BJ (cell line): ENCODE results near the gene ALMS1. TPM values are rescaled to one million over a fixed set of nuclear protein-coding genes. Genes with fewer than 3 reads are reported as not detected.

Experiments
- CTCF ChIA-PET: fragments of 350-600 bp; formaldehyde crosslinking; extraction: SDS; loops from one replicate; lab custom pipeline; 2021; ENCODE audit warnings: antibody characterized with exemption, inconsistent platforms; lab: Yijun Ruan, JAX
- POLR2A ChIA-PET: fragments of 300-600 bp; sonication (Branson Sonifier 250); formaldehyde crosslinking; extraction: SDS; loops from one replicate; lab custom pipeline; 2021; ENCODE audit warnings: antibody characterized with exemption; lab: Charles Lee
- DNase-seq: peaks from one replicate; pipeline ENCODE4 v3.0.0-alpha.2; 2011; ENCODE audit warnings: low read depth
- H3K27me3 ChIP-seq: 2 replicates; pipeline ENCODE4 v1.6.0; 2011; ENCODE audit warnings: low read length; ENCODE audit not compliant: control insufficient read depth, insufficient read depth
- H3K36me3 ChIP-seq: 2 replicates; pipeline ENCODE4 v1.5.1; 2011; ENCODE audit warnings: low read length; ENCODE audit not compliant: control insufficient read depth, insufficient read depth
- H3K4me3 ChIP-seq: 2 replicates; pipeline ENCODE4 v1.5.1; 2011; ENCODE audit warnings: low read depth, mild to moderate bottlenecking, control low read depth, low read length
- CTCF ChIP-seq: IDR thresholded peaks from 2 replicates; pipeline ENCODE4 v1.5.1; 2011; ENCODE audit warnings: low read depth, mild to moderate bottlenecking, control low read depth, inconsistent platforms, low read length, moderate library complexity; ENCODE audit not compliant: insufficient read depth
- polyA plus RNA-seq: library from polyadenylated mRNA; depleted of rRNA; stranded (reverse); fragments of >200 nt; gene quantifications from 2 replicates; pipeline ENCODE4 v1.2.3, GENCODE V29; 2011

The ALMS1 gene
- polyA plus RNA-seq, 1 experiment: 10.3 TPM

- Histone ChIP-seq H3K36me3 (no peaks in the 10 kb centered on the region), H3K4me3 (no peak overlapping the region), H3K27me3 (peaks cover 2% of the 10 kb centered on the region; the same call in 1 of the 2 replicates)
- POLR2A ChIA-PET: no interaction called here
- DNase-seq: no peak
- TF ChIP-seq CTCF: no peak
- CTCF ChIA-PET: no interaction called here
Observed at GRCh38 chr2:73366060-73366459, 19.6 kb upstream of the ALMS1 start.

- CTCF ChIA-PET: interaction anchor here (1.0 to 1.5 kb wide), 3 partner anchors 8 to 28 kb away, joined by 3 to 4 read pairs (median 3); no protein-coding TSS in a partner anchor
- POLR2A ChIA-PET: no interaction called here
Observed at GRCh38 chr2:73368781-73369180, 16.9 kb upstream of the ALMS1 start.

GRCh38 chr2:73370348-73370747 lies 15.3 kb upstream of the ALMS1 start:
- no peak overlapping the region for H3K4me3 ChIP-seq
- ChIA-PET POLR2A (no interaction called here), CTCF (interaction anchor here (1.5 kb wide), 1 partner anchor 29 kb away, joined by 3 read pairs; no protein-coding TSS in a partner anchor)
- DNase-seq: no peak
- no peaks in the 10 kb centered on the region for H3K36me3 ChIP-seq
- peaks cover 2% of the 10 kb centered on the region for H3K27me3 ChIP-seq
- TF ChIP-seq CTCF: no peak

More at GRCh38 chr2:73368781-73369180, 16.9 kb upstream of the ALMS1 start:
- Histone ChIP-seq H3K36me3 (no peaks in the 10 kb centered on the region), H3K27me3 (peaks cover 2% of the 10 kb centered on the region), H3K4me3 (no peak overlapping the region)
- no peak for TF ChIP-seq CTCF
- no peak for DNase-seq

- POLR2A ChIA-PET: no interaction called here
- no peaks in the 10 kb centered on the region for H3K36me3 ChIP-seq
- CTCF ChIA-PET: no interaction called here
- H3K27me3 ChIP-seq: no peaks in the 10 kb centered on the region; the same call in none of the 2 replicates
- DNase-seq: no peak
- no peak overlapping the region for H3K4me3 ChIP-seq
- TF ChIP-seq CTCF: no peak
Observed at GRCh38 chr2:73373344-73373743, 12.3 kb upstream of the ALMS1 start.

GRCh38 chr2:73374269-73374668 lies 11.4 kb upstream of the ALMS1 start:
- CTCF ChIA-PET: no interaction called here
- TF ChIP-seq CTCF: no peak
- POLR2A ChIA-PET: no interaction called here
- Histone ChIP-seq H3K36me3 (no peaks in the 10 kb centered on the region), H3K4me3 (no peak overlapping the region), H3K27me3 (no peaks in the 10 kb centered on the region; the same call in none of the 2 replicates)
- DNase-seq: no peak
